Suppressor macrophage treated with lipopolysaccharide for 1 hour (primary cell): ENCODE results near the gene PADI2.

Experiments used
- DNase-seq, 3 donors: peaks; one replicate each; pipeline ENCODE4 v3.0.0-alpha.2; 2020 to 2022

Gene PADI2

DNA sequence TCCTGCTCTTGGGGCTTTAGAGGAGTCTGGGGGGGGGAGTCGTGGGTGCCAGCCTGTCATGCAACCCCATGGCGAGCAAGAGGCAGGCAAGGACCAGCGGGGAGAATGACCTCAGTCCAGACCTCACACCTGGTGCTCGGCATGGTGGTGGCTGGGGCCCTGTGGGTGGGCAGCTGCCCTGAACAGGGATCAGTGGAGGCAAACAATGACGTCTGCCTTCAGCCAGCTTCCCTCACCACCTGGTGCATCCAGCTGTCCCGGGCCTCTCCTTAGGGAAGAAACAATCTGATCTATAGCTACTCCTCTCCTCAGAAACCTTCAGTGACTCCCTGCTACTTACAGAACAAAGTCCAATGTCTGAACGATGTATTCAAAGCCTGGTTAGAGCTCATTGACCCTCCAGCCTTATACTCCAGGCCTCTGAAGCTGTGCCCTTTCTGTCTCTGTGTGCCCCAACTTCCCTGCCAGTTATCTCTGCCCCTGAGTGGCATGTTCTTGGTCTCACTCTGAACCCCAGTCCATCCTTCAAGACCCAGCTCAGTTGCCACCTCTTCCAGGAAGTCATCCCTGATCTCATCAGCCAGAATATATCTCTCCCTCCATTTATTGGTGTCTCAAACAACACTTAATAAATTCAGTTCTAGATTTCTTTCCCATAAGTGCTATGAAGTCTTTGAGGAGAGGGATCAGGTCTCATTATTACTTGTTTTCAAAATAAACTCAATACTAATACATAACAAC, 6.6 kb downstream of the PADI2 start:
- DNase-seq, result no peak

DNA sequence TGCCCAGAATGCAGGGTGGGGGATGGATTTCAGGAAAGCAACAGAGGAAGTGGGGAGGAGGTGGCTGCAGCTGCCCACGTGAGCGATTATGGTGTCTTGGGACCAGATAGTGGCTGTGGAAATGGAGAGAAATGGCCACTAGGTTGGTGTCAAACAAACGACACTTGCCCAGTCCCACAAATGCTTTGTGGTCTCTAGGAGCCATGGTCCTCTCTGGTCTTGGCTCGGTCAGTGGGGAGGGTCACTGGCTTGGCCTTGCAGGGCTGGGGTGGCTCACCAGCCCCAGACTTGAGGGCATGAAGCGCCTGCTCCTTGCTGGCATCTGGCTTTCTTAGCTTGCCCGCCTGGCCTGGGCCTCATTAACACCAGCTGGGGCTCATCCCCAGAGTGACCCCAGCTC, 7.2 kb downstream of the PADI2 start:
- no peak for DNase-seq

- no peak for DNase-seq
These were observed 8.7 kb downstream of the PADI2 start for GRCh38 chr1:17110555-17110926.

DNA sequence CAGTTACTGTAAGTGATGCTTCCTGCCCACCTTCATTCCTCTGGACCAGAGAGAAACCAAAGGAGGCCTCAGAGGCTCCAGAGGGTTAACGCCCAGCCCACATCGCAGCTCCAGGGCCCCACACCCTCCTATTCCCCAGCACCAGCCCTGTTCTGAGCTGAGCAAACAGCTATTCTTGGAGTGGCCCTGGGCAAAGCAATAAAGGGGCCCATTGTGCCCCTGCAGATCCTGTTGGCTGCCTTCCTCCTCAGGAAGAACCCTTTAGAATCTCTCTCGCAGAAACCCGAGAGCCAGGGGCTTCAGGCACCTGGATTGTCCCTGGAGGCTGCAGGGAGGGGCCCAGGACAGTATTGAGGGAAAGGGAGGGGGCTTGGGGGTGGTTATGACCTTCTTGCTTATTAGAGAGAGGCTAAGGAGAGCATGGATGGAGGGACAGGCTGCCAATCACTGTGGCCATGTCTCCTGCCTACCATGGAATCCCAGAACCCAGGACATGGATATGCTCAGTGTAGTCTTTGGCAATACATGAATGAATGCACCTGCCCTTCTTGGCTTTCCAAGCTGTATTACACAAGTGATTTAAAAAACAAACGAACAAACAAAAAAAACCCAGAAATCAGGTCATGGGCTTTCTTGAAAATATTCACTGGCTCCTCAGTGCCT, 9.2 kb downstream of the PADI2 start:
- DNase-seq, result no peak

GRCh38 chr1:17108786-17109185, 10.5 kb downstream of the PADI2 start:
- DNase-seq, result no peak

- DNase-seq, result no peak
These were observed 10.9 kb downstream of the PADI2 start for GRCh38 chr1:17108360-17108759.

DNA sequence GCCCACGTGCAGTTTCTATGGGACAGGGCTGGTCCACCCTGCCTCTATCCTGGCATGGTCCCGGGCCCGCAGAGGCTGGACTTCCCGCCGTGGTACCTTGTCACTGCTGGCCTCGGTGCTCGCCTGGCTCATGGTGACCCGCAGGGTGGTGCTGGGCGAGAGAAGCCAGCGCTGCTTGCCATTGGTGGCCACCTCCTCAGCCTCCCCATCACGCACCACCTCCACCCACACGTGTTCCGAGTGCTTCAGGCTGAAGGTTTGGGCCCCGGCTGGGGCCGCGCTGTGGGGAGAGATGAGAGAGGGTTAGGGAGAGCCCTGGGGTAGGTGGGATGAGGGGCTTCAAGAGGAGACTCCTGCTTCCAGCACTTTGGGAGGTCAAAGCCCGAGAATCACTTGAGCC, 14.5 kb downstream of the PADI2 start:
- no peak for DNase-seq

DNA sequence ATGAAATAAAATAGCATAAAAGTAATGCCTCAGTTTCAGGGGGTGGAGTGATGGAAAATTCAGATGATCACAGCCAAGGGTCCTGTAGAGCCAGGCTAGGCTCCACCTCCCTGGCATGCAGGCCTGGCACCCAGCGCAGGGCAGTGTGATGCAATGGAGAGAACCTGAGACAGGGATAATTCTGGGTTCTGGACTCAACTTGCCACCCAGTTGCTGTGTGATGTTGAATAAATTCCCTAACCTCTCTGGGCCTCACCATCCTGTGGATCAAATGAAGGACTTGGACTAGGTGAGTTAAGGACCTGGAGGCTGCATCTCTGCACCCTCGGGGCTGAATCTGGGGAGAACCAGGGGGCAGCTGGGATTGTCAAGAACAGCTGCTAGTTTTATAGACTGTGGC, 17.0 kb downstream of the PADI2 start:
- DNase-seq, result no peak

DNA sequence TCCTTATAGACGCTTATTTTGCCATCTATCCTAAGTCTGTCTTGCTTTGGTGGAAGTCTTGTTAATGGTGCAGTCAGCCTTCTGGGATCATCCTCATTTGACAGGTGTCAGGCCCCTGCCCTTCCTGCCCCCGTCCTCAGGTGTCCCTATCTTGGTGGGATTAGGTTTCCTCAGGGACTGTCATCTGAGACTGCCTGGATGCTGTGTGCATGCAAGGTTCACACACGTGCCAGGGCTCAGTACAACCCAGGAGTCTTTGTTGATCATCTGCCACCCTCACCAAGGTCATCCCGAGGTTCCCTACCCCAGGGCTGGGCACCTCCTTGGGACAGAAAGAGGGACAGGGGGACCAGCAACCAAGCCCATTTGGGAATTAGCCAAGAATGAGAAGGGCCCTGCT, 18.0 kb downstream of the PADI2 start:
- DNase-seq, result no peak

- no peak for DNase-seq
These were observed 19.5 kb downstream of the PADI2 start for GRCh38 chr1:17099616-17100340.

GRCh38 chr1:17098446-17099317, 20.6 kb downstream of the PADI2 start:
- DNase-seq, result peak; percentile 59 to 66 (median 65)

GRCh38 chr1:17097787-17098186, 21.5 kb downstream of the PADI2 start:
- no peak for DNase-seq

- no peak for DNase-seq
These were observed 22.1 kb downstream of the PADI2 start for GRCh38 chr1:17097147-17097546.

DNA sequence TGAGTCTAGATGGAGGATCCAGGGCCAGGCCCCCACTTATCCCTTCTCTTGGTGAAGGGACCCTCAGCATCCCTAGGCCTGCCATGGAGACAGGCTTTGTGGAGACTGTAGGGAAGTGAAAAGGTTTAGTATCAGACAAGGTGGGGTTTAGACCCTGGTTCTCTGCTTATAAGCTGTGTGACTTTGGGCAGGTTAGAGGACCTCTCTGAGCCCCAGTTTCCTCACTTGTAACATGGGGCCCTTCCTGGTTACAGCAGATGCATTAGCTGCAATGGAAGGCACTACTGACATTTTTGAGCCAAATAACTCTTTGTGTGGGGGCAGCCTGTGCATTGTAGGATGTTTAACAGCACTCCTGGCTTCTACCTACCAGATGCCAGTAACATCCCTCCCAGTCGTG, 22.7 kb downstream of the PADI2 start:
- no peak for DNase-seq

- no peak for DNase-seq
These were observed 24.1 kb downstream of the PADI2 start for GRCh38 chr1:17095141-17095540.

- no peak for DNase-seq
These were observed 24.6 kb downstream of the PADI2 start for GRCh38 chr1:17094664-17095063.

- no peak for DNase-seq
These were observed 25.3 kb downstream of the PADI2 start for GRCh38 chr1:17093822-17094393.

GRCh38 chr1:17091252-17091651, 28.0 kb downstream of the PADI2 start:
- DNase-seq, result no peak

GRCh38 chr1:17089506-17089905, 29.7 kb downstream of the PADI2 start:
- DNase-seq, result no peak

- DNase-seq, result peak; percentile 35 to 56 (median 38)
These were observed 32.5 kb downstream of the PADI2 start for GRCh38 chr1:17086751-17087150.

- DNase-seq, result no peak
These were observed 34.5 kb downstream of the PADI2 start for GRCh38 chr1:17084787-17085186.

- no peak for DNase-seq
These were observed 36.5 kb downstream of the PADI2 start for GRCh38 chr1:17082761-17083160.

DNA sequence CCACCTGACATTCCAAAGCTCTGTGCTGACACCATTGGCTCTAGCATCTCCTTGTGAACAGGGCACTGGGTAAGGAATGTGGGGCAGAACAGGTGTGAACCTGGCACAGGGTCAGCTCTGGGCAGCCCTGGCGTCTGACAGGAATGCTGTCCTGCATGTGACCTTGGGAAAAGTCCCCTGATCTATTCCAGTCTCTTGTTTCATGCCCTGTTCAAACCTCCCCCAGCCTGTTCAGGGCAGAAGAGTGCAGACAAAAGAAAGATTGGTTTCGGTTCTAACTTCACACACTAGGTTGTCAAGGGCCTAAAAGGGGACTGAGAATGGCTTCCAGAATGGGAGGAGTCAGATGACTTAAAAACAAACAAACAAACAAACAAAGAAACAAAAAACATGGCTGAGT, 37.8 kb downstream of the PADI2 start:
- DNase-seq, result no peak
